ENCODE measurements around the gene CD3E.

The CD3E gene

DNA sequence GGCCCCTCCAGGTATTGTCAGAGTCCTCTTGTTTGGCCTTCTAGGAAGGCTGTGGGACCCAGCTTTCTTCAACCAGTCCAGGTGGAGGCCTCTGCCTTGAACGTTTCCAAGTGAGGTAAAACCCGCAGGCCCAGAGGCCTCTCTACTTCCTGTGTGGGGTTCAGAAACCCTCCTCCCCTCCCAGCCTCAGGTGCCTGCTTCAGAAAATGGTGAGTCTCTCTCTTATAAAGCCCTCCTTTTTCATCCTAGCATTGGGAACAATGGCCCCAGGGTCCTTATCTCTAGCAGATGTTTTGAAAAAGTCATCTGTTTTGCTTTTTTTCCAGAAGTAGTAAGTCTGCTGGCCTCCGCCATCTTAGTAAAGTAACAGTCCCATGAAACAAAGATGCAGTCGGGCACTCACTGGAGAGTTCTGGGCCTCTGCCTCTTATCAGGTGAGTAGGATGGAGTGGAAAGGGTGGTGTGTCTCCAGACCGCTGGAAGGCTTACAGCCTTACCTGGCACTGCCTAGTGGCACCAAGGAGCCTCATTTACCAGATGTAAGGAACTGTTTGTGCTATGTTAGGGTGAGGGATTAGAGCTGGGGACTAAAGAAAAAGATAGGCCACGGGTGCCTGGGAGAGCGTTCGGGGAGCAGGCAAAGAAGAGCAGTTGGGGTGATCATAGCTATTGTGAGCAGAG, at the start of gene CD3E:
Gene CD3E, plus strand, starts transcription at position 163 of the 681 bp plus-strand sequence. Its CDS starts 223 bp downstream, at position 386.
- DNase-seq (ENCODE audit: low spot score): no peak

- no peak for DNase-seq (ENCODE audit: low spot score)
These were observed 46.1 kb upstream of the CD3E start for GRCh38 chr11:118258410-118258809.

DNA sequence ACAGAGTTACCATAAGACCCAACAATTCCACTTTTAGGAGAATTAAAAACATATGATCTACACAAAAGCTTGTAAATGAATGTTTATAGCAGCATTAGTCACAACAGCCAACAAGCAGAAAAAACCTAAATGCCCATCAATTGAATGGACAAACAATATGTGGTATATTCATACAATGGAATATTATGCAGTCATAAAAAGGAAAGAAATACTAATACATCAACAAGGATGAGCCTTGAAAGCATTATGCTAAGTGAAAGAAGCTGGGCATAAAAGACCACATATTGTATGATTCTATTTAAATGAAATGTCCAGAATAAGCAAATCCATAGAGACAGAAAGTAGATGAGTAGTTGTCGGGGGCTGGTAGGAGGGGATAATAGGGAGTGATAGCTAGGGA, 45.4 kb upstream of the CD3E start:
- DNase-seq (ENCODE audit: low spot score): no peak

DNA sequence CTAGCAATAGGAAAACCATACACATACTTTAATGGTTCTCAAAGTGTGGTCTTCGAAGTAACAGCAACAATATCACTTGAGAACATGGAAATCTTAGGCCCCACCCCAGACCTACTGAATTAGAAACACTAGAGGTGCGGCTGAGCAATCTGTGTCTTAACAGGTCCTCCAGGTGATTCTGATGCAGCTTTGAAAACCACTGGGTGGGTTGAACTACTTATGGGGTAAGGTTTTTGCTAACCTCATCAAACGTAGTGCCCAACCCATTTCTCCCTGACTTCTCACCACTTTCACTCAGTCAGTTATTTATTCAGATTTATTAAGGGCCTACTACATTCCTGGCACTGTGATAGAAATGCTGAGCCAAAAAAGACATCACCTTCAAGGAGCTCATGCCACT, 44.2 kb upstream of the CD3E start:
- no peak for DNase-seq (ENCODE audit: low spot score)

GRCh38 chr11:118263112-118263511, 41.4 kb upstream of the CD3E start:
- no peak for DNase-seq (ENCODE audit: low spot score)

DNA sequence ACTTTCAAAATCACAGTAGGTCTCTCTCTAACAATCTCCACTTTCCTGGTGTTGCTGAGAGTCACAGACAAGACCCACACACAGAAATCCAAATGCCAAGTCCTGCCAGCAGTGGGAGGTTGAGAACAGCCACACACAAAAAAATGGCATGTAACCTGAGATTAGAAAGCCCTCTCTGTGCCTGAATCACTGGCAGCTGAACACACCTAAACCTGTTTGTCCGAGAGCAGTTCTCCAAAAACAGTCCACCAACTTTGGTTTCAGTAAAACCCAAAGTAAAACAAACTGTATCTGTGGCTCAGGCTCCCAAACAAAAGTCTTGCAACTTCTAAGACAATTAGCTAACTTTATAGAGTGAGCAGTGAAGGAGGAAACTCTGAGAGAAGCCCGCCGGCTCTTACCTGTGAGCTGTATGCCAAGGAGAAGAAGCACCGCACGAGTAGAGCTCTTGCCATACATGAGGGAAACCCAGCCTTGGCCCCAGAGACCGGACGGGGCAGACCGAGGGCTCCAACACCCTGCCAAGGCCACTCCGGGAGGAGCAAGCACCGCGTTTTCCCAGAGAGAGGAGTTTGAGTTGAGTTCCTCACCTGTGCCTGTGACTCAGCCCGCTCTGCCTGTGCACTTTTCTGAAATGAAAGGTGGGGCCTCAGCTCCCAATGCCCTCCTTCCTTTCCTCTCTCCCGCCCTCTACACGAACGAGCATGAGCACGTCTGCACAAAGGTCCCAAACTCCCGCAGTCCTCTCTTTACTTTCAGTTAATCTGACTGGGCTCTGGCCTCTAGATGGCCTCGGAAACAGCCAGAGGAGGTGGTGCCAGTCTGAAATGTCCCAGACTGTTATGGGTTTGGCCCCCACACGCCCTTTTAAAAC, 40.6 kb upstream of the CD3E start, which contains the start of gene MPZL2:
Gene MPZL2, minus strand, starts transcription at position 603 of the 874 bp plus-strand sequence. Its CDS starts 144 bp downstream, at position 459.
- DNase-seq (ENCODE audit: low spot score): peak; percentile 45

DNA sequence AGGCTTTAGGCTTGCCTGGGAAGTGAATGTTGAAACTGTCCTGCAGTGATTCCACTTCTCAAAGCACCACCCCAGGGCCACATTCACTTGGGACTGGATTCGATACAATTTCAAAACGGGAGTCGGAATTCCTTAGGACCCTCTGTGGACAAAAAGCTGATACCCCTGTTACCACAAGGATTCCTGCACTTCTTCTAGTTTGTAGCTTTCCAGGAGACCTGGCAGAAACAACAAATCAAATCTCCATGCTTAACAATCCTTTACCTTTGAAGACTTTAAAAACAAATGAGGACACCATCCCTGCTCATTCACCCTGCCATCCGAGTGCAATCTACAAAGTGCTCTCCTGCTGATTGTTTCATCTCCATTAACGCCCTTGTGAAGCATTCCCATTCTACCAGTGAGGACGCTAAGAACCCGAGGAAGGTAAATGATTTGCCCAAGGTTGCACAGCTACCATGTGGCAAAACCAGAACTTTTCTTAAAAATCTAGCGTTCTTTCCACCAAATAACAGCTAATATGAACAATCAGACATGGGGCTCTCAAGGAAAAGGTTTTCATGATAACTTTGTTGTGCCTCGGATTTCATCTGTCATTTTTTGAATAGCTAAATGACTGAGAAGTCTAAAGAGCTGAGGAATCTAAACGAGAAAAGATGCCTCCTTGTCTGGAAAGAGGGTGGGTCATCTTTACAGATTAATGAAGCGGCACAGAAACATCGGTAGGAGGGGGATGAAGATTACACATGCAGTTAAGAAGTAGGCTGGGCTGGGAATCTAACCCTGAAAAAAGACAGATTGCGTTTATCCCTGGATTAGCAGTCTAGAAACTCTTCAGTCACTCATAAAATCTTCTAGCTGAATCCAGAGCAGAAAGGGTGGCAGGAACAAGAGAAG, 39.7 kb upstream of the CD3E start:
- DNase-seq (ENCODE audit: low spot score): no peak

- no peak for DNase-seq (ENCODE audit: low spot score)
These were observed 38.6 kb upstream of the CD3E start for GRCh38 chr11:118265954-118266353.

DNA sequence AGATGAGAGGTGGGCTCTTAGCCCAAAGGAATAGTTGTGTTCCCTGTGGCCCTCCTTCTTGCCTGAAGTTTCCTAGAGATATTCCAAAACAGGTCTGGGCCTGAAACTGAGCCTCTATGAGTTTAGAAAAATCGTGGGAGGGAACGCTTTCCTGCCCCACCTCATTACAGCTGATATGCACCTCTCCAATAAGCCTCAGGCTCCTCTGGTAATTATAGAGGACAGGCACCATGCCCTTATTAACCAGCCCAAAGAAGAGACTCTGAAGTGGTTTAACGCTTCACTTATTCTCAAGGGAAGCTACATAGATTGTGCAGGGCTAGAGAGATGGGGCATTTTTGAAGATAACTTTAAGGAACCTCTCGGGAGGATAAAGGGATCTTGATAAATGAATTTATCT, 37.0 kb upstream of the CD3E start:
- DNase-seq (ENCODE audit: low spot score): no peak

GRCh38 chr11:118272001-118272400, 32.5 kb upstream of the CD3E start:
- no peak for DNase-seq (ENCODE audit: low spot score)

DNA sequence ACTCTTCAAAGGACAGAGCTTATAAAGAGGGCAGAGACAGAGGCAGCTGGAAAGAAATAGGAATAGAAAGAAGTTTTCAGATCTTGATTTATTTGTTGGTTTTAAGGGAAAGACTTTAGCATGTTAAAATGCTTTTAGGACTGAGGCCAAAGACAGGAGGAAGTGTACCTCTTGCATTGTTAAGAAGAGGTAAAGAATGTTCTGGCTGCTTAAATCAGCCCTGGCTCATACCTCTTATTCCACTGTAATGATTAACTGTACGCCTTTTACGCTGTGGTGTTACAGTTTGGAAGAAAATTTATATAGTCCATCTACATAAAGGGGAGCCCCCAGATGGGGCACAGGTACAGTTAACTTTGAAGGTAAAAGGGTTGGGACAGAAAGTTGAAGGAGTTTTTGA, 30.3 kb upstream of the CD3E start:
- DNase-seq (ENCODE audit: low spot score): no peak

GRCh38 chr11:118275176-118275575, 29.4 kb upstream of the CD3E start:
- DNase-seq (ENCODE audit: low spot score): no peak

DNA sequence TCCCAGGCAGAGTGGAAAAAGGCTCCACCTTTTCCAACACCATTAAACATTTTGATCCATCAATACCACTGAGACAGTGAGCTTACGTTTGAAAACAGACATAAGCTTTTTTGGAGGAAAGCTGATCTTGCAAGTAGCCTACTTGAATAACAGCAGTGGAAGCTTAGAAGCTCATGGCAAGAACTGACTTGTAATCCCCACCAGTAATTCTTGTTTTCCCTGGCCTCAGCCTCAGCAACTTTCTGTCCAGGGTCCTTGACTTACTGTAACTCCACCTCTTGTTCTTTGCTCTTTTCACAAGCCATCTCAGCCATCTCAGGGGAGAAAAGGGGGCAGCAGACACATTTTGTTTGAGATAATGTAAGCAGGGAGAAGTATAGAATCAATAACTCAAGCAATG, 28.1 kb upstream of the CD3E start:
- no peak for DNase-seq (ENCODE audit: low spot score)

DNA sequence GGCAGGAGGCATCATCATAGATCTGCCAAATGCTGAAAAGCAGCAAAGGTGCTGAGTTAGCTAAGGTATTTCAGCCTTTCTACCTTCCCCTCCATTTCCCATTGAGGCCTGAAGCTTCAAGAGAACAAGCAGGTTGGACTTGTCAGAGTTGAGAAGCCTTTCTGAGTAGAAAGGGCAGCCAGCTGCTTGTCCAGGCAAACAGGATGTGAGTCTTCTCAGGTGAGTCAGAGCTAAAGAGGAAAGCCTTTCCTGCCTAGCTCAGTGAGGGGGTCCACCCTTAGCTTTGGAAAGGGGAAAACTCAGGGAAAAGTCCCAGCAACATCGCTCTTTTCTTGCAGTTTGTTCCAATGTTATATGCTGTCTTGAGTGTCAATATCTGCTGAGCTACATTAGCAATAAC, 27.2 kb upstream of the CD3E start:
- no peak for DNase-seq (ENCODE audit: low spot score)

DNA sequence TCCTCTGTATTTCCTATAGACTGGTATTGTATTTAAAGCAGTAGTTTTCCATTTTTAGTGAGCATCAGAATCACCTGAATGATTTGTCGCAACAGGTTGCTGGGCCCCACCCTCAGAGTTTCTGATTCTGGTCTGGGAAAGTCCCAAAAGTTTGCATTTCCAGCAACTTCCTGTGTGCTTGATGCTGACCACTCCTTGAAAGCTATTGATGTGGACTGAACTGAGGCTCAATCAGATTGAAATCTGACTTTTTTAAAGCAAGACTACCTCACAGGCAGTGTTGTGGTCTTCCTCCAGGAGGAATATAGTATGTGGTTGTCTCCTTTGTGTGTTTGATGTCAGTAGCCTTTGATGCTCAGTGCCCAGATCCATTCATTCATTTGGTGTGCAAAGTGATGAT, 23.2 kb upstream of the CD3E start:
- no peak for DNase-seq (ENCODE audit: low spot score)

DNA sequence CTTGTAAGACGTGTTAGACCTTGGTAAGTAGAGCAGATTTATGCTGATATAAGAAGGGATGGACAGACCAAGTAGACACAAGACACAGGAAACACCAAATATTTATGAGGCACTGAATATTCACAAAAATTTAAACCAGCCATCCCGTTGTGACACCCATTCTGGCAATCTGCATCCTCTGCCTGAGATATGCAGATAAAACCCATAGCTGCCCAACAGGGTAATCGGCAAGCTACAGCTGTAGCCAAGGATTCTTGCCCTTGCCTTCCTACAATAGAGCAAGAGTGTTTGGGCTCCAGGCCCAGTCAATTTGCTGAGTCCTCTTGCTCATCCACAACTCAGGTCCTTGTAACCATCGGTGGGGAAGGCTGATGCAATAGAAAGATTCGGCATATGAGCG, 21.9 kb upstream of the CD3E start:
- no peak for DNase-seq (ENCODE audit: low spot score)

DNA sequence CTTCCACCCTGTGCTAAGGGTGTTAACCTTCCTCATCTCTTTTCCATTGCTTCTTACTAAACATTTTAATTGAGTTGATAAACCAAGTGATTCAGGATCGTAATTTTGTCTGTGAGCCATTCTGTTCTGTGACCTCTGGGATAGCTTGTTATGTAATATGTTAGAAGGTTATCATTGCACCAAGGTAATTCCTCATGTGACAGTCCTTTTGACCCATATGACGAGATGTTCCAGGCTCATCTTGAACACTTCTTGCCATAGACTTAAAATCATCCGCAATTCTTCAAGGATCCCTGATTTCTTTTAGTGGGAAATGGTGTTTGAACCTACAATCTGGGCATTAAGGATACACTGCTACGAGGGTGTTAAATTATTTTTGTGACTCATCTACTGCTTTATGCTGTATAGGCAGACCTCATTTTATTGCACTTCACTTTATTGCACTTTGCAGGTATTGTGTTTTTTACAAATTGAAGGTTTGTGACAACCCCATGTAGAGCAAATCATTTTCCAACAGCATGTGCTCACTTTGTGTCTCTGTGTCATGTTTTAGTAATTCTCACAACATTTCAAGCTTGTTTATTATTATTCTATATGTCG, 21.4 kb upstream of the CD3E start:
- DNase-seq (ENCODE audit: low spot score): no peak

- no peak for DNase-seq (ENCODE audit: low spot score)
These were observed 20.7 kb upstream of the CD3E start for GRCh38 chr11:118283756-118284350.

GRCh38 chr11:118286545-118286944, 18.0 kb upstream of the CD3E start:
- DNase-seq (ENCODE audit: low spot score): no peak

GRCh38 chr11:118287006-118287405, 17.5 kb upstream of the CD3E start:
- DNase-seq (ENCODE audit: low spot score): no peak

DNA sequence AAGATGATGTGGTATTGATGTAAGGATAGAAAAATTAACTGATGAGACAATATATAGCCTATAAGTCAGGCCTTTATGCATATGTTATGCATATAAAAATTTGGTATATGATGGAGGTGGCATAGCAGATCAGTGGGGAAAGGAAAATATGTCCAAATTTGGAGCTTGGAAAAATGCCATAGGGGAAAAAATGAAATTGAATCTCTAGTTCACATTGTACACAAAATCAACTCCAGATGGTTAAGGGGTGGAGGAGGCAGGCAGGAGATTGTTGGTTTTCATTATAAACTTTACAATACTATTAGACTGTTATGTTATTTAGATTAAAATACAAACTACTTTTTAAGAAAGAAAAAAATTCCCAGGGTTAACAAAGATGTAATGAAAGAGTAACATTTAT, 15.1 kb upstream of the CD3E start:
- DNase-seq (ENCODE audit: low spot score): no peak

- peak; percentile 47 for DNase-seq (ENCODE audit: low spot score)
These were observed 13.6 kb upstream of the CD3E start for GRCh38 chr11:118290923-118291322.

Measured in HuH-7 (cell line).